Keratinocyte (primary cell): ENCODE measurements around the gene PABPN1. TPM values are rescaled to one million over a fixed set of nuclear protein-coding genes. Genes with fewer than 3 reads are reported as not detected.

Source experiments
- DNase-seq: peaks from one replicate; pipeline ENCODE4 v3.0.0-alpha.2; 2011; ENCODE audit warnings: low read depth, missing footprints, low spot score
- FAIRE-seq: peaks from 2 replicates; lab custom pipeline; 2011; peaks lifted over from hg19 to GRCh38; lab: Jason Lieb, UNC
- H2AFZ ChIP-seq: 2 replicates; pipeline ENCODE4 v1.6.0; 2012; ENCODE audit warnings: low read length, control low read depth, inconsistent platforms; ENCODE audit not compliant: control insufficient read depth
- H3K27ac ChIP-seq: 2 replicates; pipeline ENCODE4 v1.5.1; 2011; ENCODE audit warnings: low read length; ENCODE audit not compliant: control insufficient read depth, insufficient read depth
- H3K27me3 ChIP-seq: 3 replicates; pipeline ENCODE4 v1.6.0; 2011; ENCODE audit warnings: low read length; ENCODE audit not compliant: control insufficient read depth, insufficient read depth; ENCODE audit errors: extremely low read depth
- H3K36me3 ChIP-seq, 2 experiments: 2 replicates in 1 of 2; 3 replicates in 1 of 2; pipeline ENCODE4 v1.5.1; 2011; ENCODE audit warnings: low read length in 2 of 2, mild to moderate bottlenecking in 1 of 2; ENCODE audit not compliant: control insufficient read depth in 2 of 2, insufficient read depth in 2 of 2; ENCODE audit errors: extremely low read depth in 1 of 2
- H3K4me1 ChIP-seq: 3 replicates; pipeline ENCODE4 v1.5.1; 2011; ENCODE audit warnings: low read length; ENCODE audit not compliant: control insufficient read depth, insufficient read depth; ENCODE audit errors: extremely low read depth
- H3K4me2 ChIP-seq: 3 replicates; pipeline ENCODE4 v1.6.0; 2011; ENCODE audit warnings: low read depth, low read length; ENCODE audit not compliant: control insufficient read depth, insufficient read depth; ENCODE audit errors: extremely low read depth
- H3K4me3 ChIP-seq, 3 experiments: fragments of 200-600 bp in 1 of 3; sonication (generic) in 1 of 3; 2 replicates in 2 of 3; 3 replicates in 1 of 3; pipeline ENCODE4 v1.5.1; 2011 to 2016; ENCODE audit warnings: low read length in 3 of 3, mild to moderate bottlenecking in 3 of 3, control low read depth in 2 of 3, inconsistent platforms in 1 of 3, low read depth in 1 of 3, mixed read lengths in 1 of 3, mixed run types in 1 of 3, moderate library complexity in 1 of 3; ENCODE audit not compliant: control insufficient read depth in 2 of 3, insufficient read depth in 2 of 3; ENCODE audit errors: extremely low read depth in 1 of 3
- H3K79me2 ChIP-seq: 2 replicates; pipeline ENCODE4 v1.6.0; 2012; ENCODE audit warnings: low read length; ENCODE audit not compliant: control insufficient read depth, insufficient read depth
- H3K9ac ChIP-seq: 3 replicates; pipeline ENCODE4 v1.6.0; 2011; ENCODE audit warnings: low read length; ENCODE audit not compliant: control insufficient read depth, insufficient read depth; ENCODE audit errors: extremely low read depth
- H3K9me1 ChIP-seq: 3 replicates; pipeline ENCODE4 v1.6.0; 2011; ENCODE audit warnings: low read length; ENCODE audit not compliant: control insufficient read depth, insufficient read depth; ENCODE audit errors: extremely low read depth
- H3K9me3 ChIP-seq: 2 replicates; pipeline ENCODE4 v1.5.1; 2012; ENCODE audit warnings: low read depth, low read length; ENCODE audit not compliant: control insufficient read depth
- H4K20me1 ChIP-seq: 3 replicates; pipeline ENCODE4 v1.6.0; 2011; ENCODE audit warnings: low read length; ENCODE audit not compliant: control insufficient read depth, insufficient read depth; ENCODE audit errors: extremely low read depth
- EZH2 ChIP-seq: IDR thresholded peaks from one replicate; pipeline ENCODE4 v1.6.1; 2012; ENCODE audit warnings: inconsistent platforms, mild to moderate bottlenecking, low read length, moderate library complexity
- dilution Hi-C: fragments of 300-500 bp; cut with MboI; formaldehyde crosslinking; loops from one replicate; pipeline ENCODE4 v1.7.0; 2020; ENCODE audit warnings: low sequenced_read_pairs; ENCODE audit not compliant: extremely low pct_ligation_motif_present
- polyA plus RNA-seq, 5 experiments: library from polyadenylated mRNA; depleted of rRNA in 3 of 5; stranded (reverse) in 3 of 5; stranded (forward) in 1 of 5; unstranded in 1 of 5; fragments of >200 nt; gene quantifications; 1 replicate in 1 of 5; 2 replicates in 3 of 5; 3 replicates in 1 of 5; pipeline versions ENCODE4 v1.2.1 to v1.2.3, GENCODE V29; 2011 to 2012; ENCODE audit warnings: missing spikeins in 2 of 5, low read depth in 1 of 5, low replicate concordance in 1 of 5
- TF ChIP-seq, protein P1 (sequence below), 3 experiments: IDR thresholded peaks in 1 of 3; conservative IDR thresholded peaks in 1 of 3; optimal IDR thresholded peaks in 1 of 3; 2 replicates in 2 of 3; 3 replicates in 1 of 3; pipeline versions ENCODE3 to v1.5.1; 2011; ENCODE audit warnings: low read length in 3 of 3, mild to moderate bottlenecking in 3 of 3, moderate library complexity in 2 of 3, control low read depth in 1 of 3, inconsistent platforms in 1 of 3; ENCODE audit not compliant: insufficient read depth in 2 of 3; ENCODE audit errors: extremely low read depth in 1 of 3

Gene PABPN1
- polyA plus RNA-seq, 1 donor (not counting 4 experiments of a cell fraction or from before 2014, with no cell fraction given): 185 TPM

DNA sequence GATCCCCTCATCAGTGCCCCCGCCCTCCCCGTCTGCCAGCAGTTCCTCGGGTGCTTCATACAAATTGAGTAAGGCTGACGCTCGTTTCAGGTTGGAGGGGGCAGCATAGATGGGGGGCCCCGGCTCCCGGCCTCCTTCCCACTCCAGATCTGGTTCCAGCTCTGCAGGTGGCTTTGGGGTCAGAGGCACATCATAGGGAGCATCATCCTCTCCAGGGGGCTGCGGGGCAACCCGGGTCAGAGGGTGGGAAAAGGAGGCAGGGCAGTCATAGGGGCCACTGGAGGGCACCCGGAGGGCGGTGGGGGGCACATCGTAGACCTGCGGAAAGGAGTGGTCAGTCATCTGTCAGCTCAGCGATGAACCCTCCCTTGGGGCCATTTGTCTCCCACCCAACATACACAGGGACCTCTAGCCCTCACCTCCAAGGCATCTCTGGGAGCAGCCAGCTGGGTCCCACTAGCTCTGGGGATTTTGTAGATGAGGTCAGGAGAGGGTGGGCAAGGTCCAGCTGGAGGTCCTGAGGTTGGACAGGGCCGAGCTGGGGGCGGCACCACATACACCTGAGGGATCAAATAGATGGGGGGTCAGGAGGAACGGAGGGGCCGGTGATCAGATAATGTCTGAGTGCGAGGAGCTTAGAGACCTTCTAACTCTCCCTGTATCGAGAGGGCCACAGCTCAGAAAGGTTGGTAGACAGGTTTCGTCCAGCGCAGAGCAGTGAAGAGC is 38.6 kb downstream of the PABPN1 start:
- FAIRE-seq (no peak), DNase-seq (no peak)
- H3K27ac ChIP-seq: no peak overlapping the region
- TF ChIP-seq EZH2: no peak
- TF ChIP-seq, protein P1, sequence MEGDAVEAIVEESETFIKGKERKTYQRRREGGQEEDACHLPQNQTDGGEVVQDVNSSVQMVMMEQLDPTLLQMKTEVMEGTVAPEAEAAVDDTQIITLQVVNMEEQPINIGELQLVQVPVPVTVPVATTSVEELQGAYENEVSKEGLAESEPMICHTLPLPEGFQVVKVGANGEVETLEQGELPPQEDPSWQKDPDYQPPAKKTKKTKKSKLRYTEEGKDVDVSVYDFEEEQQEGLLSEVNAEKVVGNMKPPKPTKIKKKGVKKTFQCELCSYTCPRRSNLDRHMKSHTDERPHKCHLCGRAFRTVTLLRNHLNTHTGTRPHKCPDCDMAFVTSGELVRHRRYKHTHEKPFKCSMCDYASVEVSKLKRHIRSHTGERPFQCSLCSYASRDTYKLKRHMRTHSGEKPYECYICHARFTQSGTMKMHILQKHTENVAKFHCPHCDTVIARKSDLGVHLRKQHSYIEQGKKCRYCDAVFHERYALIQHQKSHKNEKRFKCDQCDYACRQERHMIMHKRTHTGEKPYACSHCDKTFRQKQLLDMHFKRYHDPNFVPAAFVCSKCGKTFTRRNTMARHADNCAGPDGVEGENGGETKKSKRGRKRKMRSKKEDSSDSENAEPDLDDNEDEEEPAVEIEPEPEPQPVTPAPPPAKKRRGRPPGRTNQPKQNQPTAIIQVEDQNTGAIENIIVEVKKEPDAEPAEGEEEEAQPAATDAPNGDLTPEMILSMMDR (optimal IDR thresholded peaks at IDR 0.05 in 1 of 3, IDR thresholded peaks at IDR 0.05 in 1 of 3, conservative IDR thresholded peaks at IDR 0.05 in 1 of 3; ENCODE audit: extremely low read depth in 1 of 3, insufficient read depth in 2 of 3, low read length in 3 of 3): no peak
- H3K9ac ChIP-seq: no peak overlapping the region
- no peaks in the 10 kb centered on the region for H3K27me3 ChIP-seq
- H3K4me1 ChIP-seq: peaks cover 6% of the 10 kb centered on the region
- no peak overlapping the region for H3K4me2 ChIP-seq
- no peaks in the 10 kb centered on the region for H3K79me2 ChIP-seq
- H2AFZ ChIP-seq: no peak overlapping the region
- dilution Hi-C loops: no loop called here
- no peak overlapping the region for H3K4me3 ChIP-seq
- H3K9me1 ChIP-seq: no peaks in the 10 kb centered on the region
- no peaks in the 10 kb centered on the region for H4K20me1 ChIP-seq
- no peaks in the 10 kb centered on the region for H3K9me3 ChIP-seq
- peaks cover 0 to 2% of the 10 kb centered on the region in 2 experiments for H3K36me3 ChIP-seq

DNA sequence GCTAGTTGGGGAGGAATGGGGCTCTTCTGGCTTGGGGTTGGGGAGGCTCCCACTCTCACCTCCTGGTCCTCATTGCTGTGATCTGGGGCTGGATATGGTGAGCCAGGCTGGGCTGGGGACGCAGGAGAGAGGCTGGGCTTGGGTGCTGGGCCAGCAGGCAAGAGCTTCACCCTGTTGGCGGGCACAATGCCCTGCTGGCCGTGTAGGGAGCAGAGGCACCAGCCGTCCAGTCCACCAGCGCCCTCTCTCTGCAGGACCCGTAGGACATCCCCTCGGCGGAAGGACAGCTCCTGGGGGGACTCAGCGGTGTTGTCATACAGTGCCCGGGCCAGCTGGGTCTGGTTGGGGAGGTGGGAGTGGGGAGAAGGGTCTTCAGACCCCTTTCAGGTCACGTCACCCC is 39.2 kb downstream of the PABPN1 start:
- peaks cover 12% of the 10 kb centered on the region for H3K4me1 ChIP-seq
- H3K9me3 ChIP-seq: no peaks in the 10 kb centered on the region
- no peaks in the 10 kb centered on the region for H3K79me2 ChIP-seq
- H2AFZ ChIP-seq: no peak overlapping the region
- TF ChIP-seq, protein P1 (optimal IDR thresholded peaks at IDR 0.05 in 1 of 3, IDR thresholded peaks at IDR 0.05 in 1 of 3, conservative IDR thresholded peaks at IDR 0.05 in 1 of 3; ENCODE audit: extremely low read depth in 1 of 3, insufficient read depth in 2 of 3, low read length in 3 of 3): no peak
- no peaks in the 10 kb centered on the region for H3K27me3 ChIP-seq
- H4K20me1 ChIP-seq: no peaks in the 10 kb centered on the region
- H3K36me3 ChIP-seq: peaks cover 0 to 2% of the 10 kb centered on the region in 2 experiments
- FAIRE-seq: no peak
- H3K9me1 ChIP-seq: no peaks in the 10 kb centered on the region
- H3K4me2 ChIP-seq: no peak overlapping the region
- no peak overlapping the region for H3K27ac ChIP-seq
- no peak for DNase-seq
- no peak overlapping the region for H3K9ac ChIP-seq
- H3K4me3 ChIP-seq: no peak overlapping the region
- dilution Hi-C loops: no loop called here
